ENCODE results near the gene DLGAP1.

DNA sequence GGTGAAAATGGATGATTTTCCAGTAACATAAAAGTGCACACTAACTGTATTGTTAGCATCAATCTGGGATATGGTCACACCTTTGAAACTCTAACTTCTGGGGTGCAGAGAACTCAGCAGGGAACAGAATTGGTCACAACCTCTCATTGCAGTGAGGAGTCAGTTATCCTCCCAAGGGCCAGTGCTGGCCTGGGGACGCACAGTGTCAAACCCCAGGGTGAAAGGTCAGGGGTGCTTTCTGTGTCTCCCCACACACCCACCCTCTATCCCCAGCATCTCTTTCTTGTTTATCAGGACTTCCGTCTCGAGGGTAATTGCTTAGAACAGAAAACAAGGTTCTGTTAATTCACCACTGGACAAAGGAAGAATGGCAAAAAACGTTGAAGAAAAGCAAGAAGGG lies 208.7 kb downstream of the DLGAP1 start:
- TF ChIP-seq, protein P1, sequence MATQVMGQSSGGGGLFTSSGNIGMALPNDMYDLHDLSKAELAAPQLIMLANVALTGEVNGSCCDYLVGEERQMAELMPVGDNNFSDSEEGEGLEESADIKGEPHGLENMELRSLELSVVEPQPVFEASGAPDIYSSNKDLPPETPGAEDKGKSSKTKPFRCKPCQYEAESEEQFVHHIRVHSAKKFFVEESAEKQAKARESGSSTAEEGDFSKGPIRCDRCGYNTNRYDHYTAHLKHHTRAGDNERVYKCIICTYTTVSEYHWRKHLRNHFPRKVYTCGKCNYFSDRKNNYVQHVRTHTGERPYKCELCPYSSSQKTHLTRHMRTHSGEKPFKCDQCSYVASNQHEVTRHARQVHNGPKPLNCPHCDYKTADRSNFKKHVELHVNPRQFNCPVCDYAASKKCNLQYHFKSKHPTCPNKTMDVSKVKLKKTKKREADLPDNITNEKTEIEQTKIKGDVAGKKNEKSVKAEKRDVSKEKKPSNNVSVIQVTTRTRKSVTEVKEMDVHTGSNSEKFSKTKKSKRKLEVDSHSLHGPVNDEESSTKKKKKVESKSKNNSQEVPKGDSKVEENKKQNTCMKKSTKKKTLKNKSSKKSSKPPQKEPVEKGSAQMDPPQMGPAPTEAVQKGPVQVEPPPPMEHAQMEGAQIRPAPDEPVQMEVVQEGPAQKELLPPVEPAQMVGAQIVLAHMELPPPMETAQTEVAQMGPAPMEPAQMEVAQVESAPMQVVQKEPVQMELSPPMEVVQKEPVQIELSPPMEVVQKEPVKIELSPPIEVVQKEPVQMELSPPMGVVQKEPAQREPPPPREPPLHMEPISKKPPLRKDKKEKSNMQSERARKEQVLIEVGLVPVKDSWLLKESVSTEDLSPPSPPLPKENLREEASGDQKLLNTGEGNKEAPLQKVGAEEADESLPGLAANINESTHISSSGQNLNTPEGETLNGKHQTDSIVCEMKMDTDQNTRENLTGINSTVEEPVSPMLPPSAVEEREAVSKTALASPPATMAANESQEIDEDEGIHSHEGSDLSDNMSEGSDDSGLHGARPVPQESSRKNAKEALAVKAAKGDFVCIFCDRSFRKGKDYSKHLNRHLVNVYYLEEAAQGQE (IDR thresholded peaks at IDR 0.05; ENCODE audit: unreplicated experiment): no peak
- TF ChIP-seq, protein P2, sequence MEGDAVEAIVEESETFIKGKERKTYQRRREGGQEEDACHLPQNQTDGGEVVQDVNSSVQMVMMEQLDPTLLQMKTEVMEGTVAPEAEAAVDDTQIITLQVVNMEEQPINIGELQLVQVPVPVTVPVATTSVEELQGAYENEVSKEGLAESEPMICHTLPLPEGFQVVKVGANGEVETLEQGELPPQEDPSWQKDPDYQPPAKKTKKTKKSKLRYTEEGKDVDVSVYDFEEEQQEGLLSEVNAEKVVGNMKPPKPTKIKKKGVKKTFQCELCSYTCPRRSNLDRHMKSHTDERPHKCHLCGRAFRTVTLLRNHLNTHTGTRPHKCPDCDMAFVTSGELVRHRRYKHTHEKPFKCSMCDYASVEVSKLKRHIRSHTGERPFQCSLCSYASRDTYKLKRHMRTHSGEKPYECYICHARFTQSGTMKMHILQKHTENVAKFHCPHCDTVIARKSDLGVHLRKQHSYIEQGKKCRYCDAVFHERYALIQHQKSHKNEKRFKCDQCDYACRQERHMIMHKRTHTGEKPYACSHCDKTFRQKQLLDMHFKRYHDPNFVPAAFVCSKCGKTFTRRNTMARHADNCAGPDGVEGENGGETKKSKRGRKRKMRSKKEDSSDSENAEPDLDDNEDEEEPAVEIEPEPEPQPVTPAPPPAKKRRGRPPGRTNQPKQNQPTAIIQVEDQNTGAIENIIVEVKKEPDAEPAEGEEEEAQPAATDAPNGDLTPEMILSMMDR (conservative IDR thresholded peaks at IDR 0.05; ENCODE audit: low read depth in 2 of 2): no peak

Data from GM23338 (cell line).